WTC11 (cell line): ENCODE measurements around the gene WWOX.

Experiments used
- AFF4 ChIP-seq: sonication (generic); formaldehyde crosslinking; IDR thresholded peaks from 2 replicates; pipeline ENCODE4 v1.8.1; 2023; ENCODE audit warnings: mild to moderate bottlenecking, missing genetic modification reagents, borderline replicate concordance
- CTCF ChIP-seq: fragments of 200-600 bp; IDR thresholded peaks from 2 replicates; pipeline ENCODE4 v1.8.0; 2022; ENCODE audit warnings: antibody characterized with exemption
- ESRRA ChIP-seq: sonication (generic); formaldehyde crosslinking; IDR thresholded peaks from 2 replicates; pipeline ENCODE4 v1.8.1; 2022; ENCODE audit warnings: mild to moderate bottlenecking, missing genetic modification reagents, borderline replicate concordance
- IRF2 ChIP-seq: sonication (generic); formaldehyde crosslinking; IDR thresholded peaks from 2 replicates; pipeline ENCODE4 v1.8.0; 2022; ENCODE audit warnings: low read depth, missing genetic modification reagents, borderline replicate concordance
- NFE2L1 ChIP-seq: sonication (generic); formaldehyde crosslinking; IDR thresholded peaks from 2 replicates; pipeline ENCODE4 v1.8.1; 2023; ENCODE audit warnings: missing genetic modification reagents
- PRDM15 ChIP-seq: sonication (generic); formaldehyde crosslinking; IDR thresholded peaks from 2 replicates; pipeline ENCODE4 v1.8.0; 2022; ENCODE audit warnings: missing genetic modification reagents
- SP1 ChIP-seq: sonication (generic); formaldehyde crosslinking; conservative IDR thresholded peaks from 2 replicates; pipeline ENCODE4 v1.8.1; 2022; ENCODE audit warnings: missing genetic modification reagents
- STAT6 ChIP-seq: sonication (generic); formaldehyde crosslinking; conservative IDR thresholded peaks from 2 replicates; pipeline ENCODE4 v1.8.1; 2023; ENCODE audit warnings: mild to moderate bottlenecking, low read depth, missing genetic modification reagents, moderate library complexity
- TP53 ChIP-seq: sonication (generic); formaldehyde crosslinking; IDR thresholded peaks from 2 replicates; pipeline ENCODE4 v1.8.1; 2023; ENCODE audit warnings: mild to moderate bottlenecking, missing genetic modification reagents
- ZNF121 ChIP-seq: sonication (generic); formaldehyde crosslinking; IDR thresholded peaks from 2 replicates; pipeline ENCODE4 v1.8.0; 2023; ENCODE audit warnings: missing genetic modification reagents
- ZNF416 ChIP-seq: fragments of 250-450 bp; sonication (Bioruptor Pico); IDR thresholded peaks from 2 replicates; pipeline ENCODE4 v1.9.0; 2021; ENCODE audit warnings: mild to moderate bottlenecking, inconsistent platforms
- ZNF512 ChIP-seq: sonication (generic); formaldehyde crosslinking; IDR thresholded peaks from 2 replicates; pipeline ENCODE4 v1.8.1; 2022; ENCODE audit warnings: missing genetic modification reagents, borderline replicate concordance

- TF ChIP-seq NFE2L1 (CRISPR knock-in tag) = no peak
- TF ChIP-seq AFF4 (CRISPR knock-in tag) = no peak
- no peak for TF ChIP-seq ZNF121 (CRISPR knock-in tag)
- no peak for TF ChIP-seq SP1 (CRISPR knock-in tag)
- no peak for TF ChIP-seq CTCF
- TF ChIP-seq STAT6 (CRISPR knock-in tag) = no peak
- TF ChIP-seq TP53 (CRISPR knock-in tag) = no peak
- TF ChIP-seq ZNF416 = no peak
- no peak for TF ChIP-seq PRDM15 (CRISPR knock-in tag)
- TF ChIP-seq ESRRA (CRISPR knock-in tag) = no peak
- no peak for TF ChIP-seq ZNF512 (CRISPR knock-in tag)
- TF ChIP-seq IRF2 = no peak
Measured at GRCh38 chr16:79053577-79053976, 954.1 kb downstream of the WWOX start.
